ENCODE results near the gene PTPRU. TPM values are rescaled to one million over a fixed set of nuclear protein-coding genes. Genes with fewer than 3 reads are reported as not detected.

The PTPRU gene
- total RNA-seq, 1 donor: 9.4 TPM

- Histone ChIP-seq H3K4me1 (ENCODE audit: insufficient read depth, low read length) (peaks cover 20% of the 10 kb centered on the region), H3K9me3 (ENCODE audit: low read depth, low read length) (no peaks in the 10 kb centered on the region), H3K36me3 (ENCODE audit: insufficient read depth, low read length) (peaks cover 32% of the 10 kb centered on the region), H3K79me2 (ENCODE audit: insufficient read depth, low read length) (no peaks in the 10 kb centered on the region), H3K4me2 (ENCODE audit: insufficient read depth, low read length) (no peak overlapping the region), H3K27ac (ENCODE audit: low read depth, low read length) (no peak overlapping the region), H4K20me1 (ENCODE audit: insufficient read depth, low read length) (no peaks in the 10 kb centered on the region), H2AFZ (ENCODE audit: low read length) (no peak overlapping the region), H3K27me3 (ENCODE audit: insufficient read depth, low read length) (no peaks in the 10 kb centered on the region), H3K4me3 (ENCODE audit: insufficient read depth, low read length) (no peak overlapping the region)
- no peak for DNase-seq (ENCODE audit: insufficient read length, low spot score, missing footprints)
- TF ChIP-seq, protein P1, sequence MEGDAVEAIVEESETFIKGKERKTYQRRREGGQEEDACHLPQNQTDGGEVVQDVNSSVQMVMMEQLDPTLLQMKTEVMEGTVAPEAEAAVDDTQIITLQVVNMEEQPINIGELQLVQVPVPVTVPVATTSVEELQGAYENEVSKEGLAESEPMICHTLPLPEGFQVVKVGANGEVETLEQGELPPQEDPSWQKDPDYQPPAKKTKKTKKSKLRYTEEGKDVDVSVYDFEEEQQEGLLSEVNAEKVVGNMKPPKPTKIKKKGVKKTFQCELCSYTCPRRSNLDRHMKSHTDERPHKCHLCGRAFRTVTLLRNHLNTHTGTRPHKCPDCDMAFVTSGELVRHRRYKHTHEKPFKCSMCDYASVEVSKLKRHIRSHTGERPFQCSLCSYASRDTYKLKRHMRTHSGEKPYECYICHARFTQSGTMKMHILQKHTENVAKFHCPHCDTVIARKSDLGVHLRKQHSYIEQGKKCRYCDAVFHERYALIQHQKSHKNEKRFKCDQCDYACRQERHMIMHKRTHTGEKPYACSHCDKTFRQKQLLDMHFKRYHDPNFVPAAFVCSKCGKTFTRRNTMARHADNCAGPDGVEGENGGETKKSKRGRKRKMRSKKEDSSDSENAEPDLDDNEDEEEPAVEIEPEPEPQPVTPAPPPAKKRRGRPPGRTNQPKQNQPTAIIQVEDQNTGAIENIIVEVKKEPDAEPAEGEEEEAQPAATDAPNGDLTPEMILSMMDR (IDR thresholded peaks at IDR 0.05; ENCODE audit: extremely low read depth, low read depth, low read length): no peak
These were observed 35.3 kb upstream of the PTPRU start for GRCh38 chr1:29200906-29201594.

- Histone ChIP-seq H3K9me3 (ENCODE audit: low read depth, low read length) (no peaks in the 10 kb centered on the region), H3K27me3 (ENCODE audit: insufficient read depth, low read length) (no peaks in the 10 kb centered on the region), H3K4me2 (ENCODE audit: insufficient read depth, low read length) (no peak overlapping the region), H3K4me1 (ENCODE audit: insufficient read depth, low read length) (peaks cover 15% of the 10 kb centered on the region), H2AFZ (ENCODE audit: low read length) (no peak overlapping the region), H4K20me1 (ENCODE audit: insufficient read depth, low read length) (no peaks in the 10 kb centered on the region), H3K27ac (ENCODE audit: low read depth, low read length) (peak overlapping the region; percentile 67), H3K4me3 (ENCODE audit: insufficient read depth, low read length) (no peak overlapping the region), H3K79me2 (ENCODE audit: insufficient read depth, low read length) (no peaks in the 10 kb centered on the region), H3K36me3 (ENCODE audit: insufficient read depth, low read length) (peaks cover 37% of the 10 kb centered on the region)
- DNase-seq (ENCODE audit: insufficient read length, low spot score, missing footprints): no peak
- TF ChIP-seq, protein P1 (IDR thresholded peaks at IDR 0.05; ENCODE audit: extremely low read depth, low read depth, low read length): no peak
These were observed 34.7 kb upstream of the PTPRU start for GRCh38 chr1:29201595-29202051.

- Histone ChIP-seq H3K9me3 (ENCODE audit: low read depth, low read length) (no peaks in the 10 kb centered on the region), H3K27ac (ENCODE audit: low read depth, low read length) (peak overlapping the region; percentile 67), H3K4me1 (ENCODE audit: insufficient read depth, low read length) (peaks cover 12% of the 10 kb centered on the region), H2AFZ (ENCODE audit: low read length) (peak overlapping the region; percentile 75), H3K27me3 (ENCODE audit: insufficient read depth, low read length) (no peaks in the 10 kb centered on the region), H3K36me3 (ENCODE audit: insufficient read depth, low read length) (peaks cover 38% of the 10 kb centered on the region), H3K79me2 (ENCODE audit: insufficient read depth, low read length) (no peaks in the 10 kb centered on the region), H3K4me2 (ENCODE audit: insufficient read depth, low read length) (peak overlapping the region; percentile 22), H4K20me1 (ENCODE audit: insufficient read depth, low read length) (no peaks in the 10 kb centered on the region), H3K4me3 (ENCODE audit: insufficient read depth, low read length) (no peak overlapping the region)
- TF ChIP-seq, protein P1 (IDR thresholded peaks at IDR 0.05; ENCODE audit: extremely low read depth, low read depth, low read length): no peak
- DNase-seq (ENCODE audit: insufficient read length, low spot score, missing footprints): no peak
These were observed 34.3 kb upstream of the PTPRU start for GRCh38 chr1:29202053-29202452.

- H3K4me2 ChIP-seq (ENCODE audit: insufficient read depth, low read length): peak overlapping the region; percentile 22
- no peaks in the 10 kb centered on the region for H3K79me2 ChIP-seq (ENCODE audit: insufficient read depth, low read length)
- H3K36me3 ChIP-seq (ENCODE audit: insufficient read depth, low read length): peaks cover 38% of the 10 kb centered on the region
- peak overlapping the region; percentile 75 for H2AFZ ChIP-seq (ENCODE audit: low read length)
- H3K9me3 ChIP-seq (ENCODE audit: low read depth, low read length): no peaks in the 10 kb centered on the region
- peak; percentile 99 for DNase-seq (ENCODE audit: insufficient read length, low spot score, missing footprints)
- no peak overlapping the region for H3K4me3 ChIP-seq (ENCODE audit: insufficient read depth, low read length)
- H3K4me1 ChIP-seq (ENCODE audit: insufficient read depth, low read length): peaks cover 7% of the 10 kb centered on the region
- H3K27ac ChIP-seq (ENCODE audit: low read depth, low read length): peak overlapping the region; percentile 67
- no peaks in the 10 kb centered on the region for H3K27me3 ChIP-seq (ENCODE audit: insufficient read depth, low read length)
- H4K20me1 ChIP-seq (ENCODE audit: insufficient read depth, low read length): no peaks in the 10 kb centered on the region
- TF ChIP-seq, protein P1 (IDR thresholded peaks at IDR 0.05; ENCODE audit: extremely low read depth, low read depth, low read length): peak; percentile 99
These were observed 33.6 kb upstream of the PTPRU start for GRCh38 chr1:29202584-29203340.

Measured in osteoblast (primary cell).